ENCODE measurements around the gene BRICD5. TPM values are rescaled to one million over a fixed set of nuclear protein-coding genes. Genes with fewer than 3 reads are reported as not detected.

BRICD5 gene
- total and polyA plus RNA-seq, 2 of the 4 experiments (the other 2 are of a cell fraction): 0.18 to 0.94 TPM

- WGBS, 2 experiments (ENCODE audit: extremely low coverage in 2 of 2, insufficient read length in 1 of 2): 87% methylated on average over 3 of the region's 8 CpGs; no CpG with 5 or more reads in 1 of the 2 experiments
- H3K79me1 ChIP-seq (ENCODE audit: low read depth in 1 of 2, low read length in 2 of 2): no peaks in the 10 kb centered on the region
- H4K20me1 ChIP-seq (ENCODE audit: insufficient read depth, low read length): no peaks in the 10 kb centered on the region
- no peak overlapping the region for H2AFZ ChIP-seq (replicated peaks; ENCODE audit: low read length, poor library complexity)
- H3K56ac ChIP-seq (ENCODE audit: extremely low read depth, insufficient read depth, low read length): no peak overlapping the region
- BruUV-seq (replicated peaks): no TSS peak
- intact Hi-C loops (cut with micrococcal nuclease) (no loop called here), dilution Hi-C loops (cut with HindIII; ENCODE audit: low sequenced_read_pairs, unreplicated experiment) (no loop called here), in situ Hi-C loops (cut with MboI; ENCODE audit: low sequenced_read_pairs) (no loop called here)
- H2BK20ac ChIP-seq (ENCODE audit: low read depth, low read length): no peak overlapping the region
- H2BK5ac ChIP-seq (ENCODE audit: low read depth, low read length, poor library complexity, severe bottlenecking): no peak overlapping the region
- TF ChIP-seq CEBPB (IDR thresholded peaks at IDR 0.05; ENCODE audit: low read depth, low read length) (no peak), CHD1 (IDR thresholded peaks at IDR 0.05; ENCODE audit: low read depth, low read length) (no peak), MAZ (IDR thresholded peaks at IDR 0.05; ENCODE audit: borderline replicate concordance, low read depth, low read length) (no peak), FOS (IDR thresholded peaks at IDR 0.05; ENCODE audit: low read depth, low read length) (no peak), BHLHE40 (IDR thresholded peaks at IDR 0.05; ENCODE audit: low read depth, low read length) (no peak), POLR2A (IDR thresholded peaks at IDR 0.05; ENCODE audit: low read depth, low read length) (no peak), USF2 (IDR thresholded peaks at IDR 0.05; ENCODE audit: low read depth, low read length) (no peak), NFE2L2 (IDR thresholded peaks at IDR 0.05; ENCODE audit: low read depth, low read length) (no peak), RAD21 (IDR thresholded peaks at IDR 0.05; ENCODE audit: low read length) (no peak), RFX5 (IDR thresholded peaks at IDR 0.05; ENCODE audit: low read depth, low read length) (no peak), SMC3 (IDR thresholded peaks at IDR 0.05; ENCODE audit: low read depth, low read length) (no peak), CTCF (conservative IDR thresholded peaks at IDR 0.05; ENCODE audit: low read depth, low read length) (no peak), MAFK (IDR thresholded peaks at IDR 0.05; ENCODE audit: low read depth, low read length) (no peak), RCOR1 (IDR thresholded peaks at IDR 0.05; ENCODE audit: insufficient replicate concordance, low read length) (no peak)
- H3K23ac ChIP-seq (ENCODE audit: low read depth, low read length): no peak overlapping the region
- no peak overlapping the region for H3K4me3 ChIP-seq (ENCODE audit: insufficient read depth, low read depth, low read length)
- H2AK5ac ChIP-seq (ENCODE audit: low read depth, low read length): no peak overlapping the region
- no peak overlapping the region for H3K4ac ChIP-seq (ENCODE audit: low read depth, low read length)
- H3K27me3 ChIP-seq (ENCODE audit: control insufficient read depth, insufficient read depth, low read length): peaks cover 1% of the 10 kb centered on the region
- ATAC-seq (ENCODE audit: low read depth) (no peak), DNase-seq (no peak)
- no peak overlapping the region for H3K27ac ChIP-seq (ENCODE audit: insufficient read depth, low read length)
- no peak overlapping the region for H2BK15ac ChIP-seq (ENCODE audit: low read depth, low read length)
- no peak overlapping the region for H3K14ac ChIP-seq (replicated peaks; ENCODE audit: low read depth, low read length)
- no peak overlapping the region for H3K18ac ChIP-seq (ENCODE audit: low read depth, low read length)
- H2BK120ac ChIP-seq (ENCODE audit: low read depth, low read length): no peak overlapping the region
- H4K5ac ChIP-seq (ENCODE audit: low read depth, low read length): no peak overlapping the region
- no peak overlapping the region for H3K4me2 ChIP-seq (ENCODE audit: low read depth, low read length)
- no peak overlapping the region for H4K91ac ChIP-seq (ENCODE audit: insufficient read depth, low read depth, low read length)
- peaks cover 3% of the 10 kb centered on the region; the same call in 1 of the 2 replicates for H3K9me1 ChIP-seq (ENCODE audit: insufficient read depth, low read length)
- H3K36me3 ChIP-seq (ENCODE audit: control insufficient read depth, insufficient read depth, low read length): no peaks in the 10 kb centered on the region
- H3K9ac ChIP-seq (ENCODE audit: low read depth, low read length): no peak overlapping the region
- H3K9me3 ChIP-seq (ENCODE audit: control insufficient read depth, insufficient read depth, low read length): no peaks in the 10 kb centered on the region
- ChIA-PET POLR2A (ENCODE audit: unreplicated experiment) (no interaction called here), CTCF (no interaction called here)
- no peaks in the 10 kb centered on the region for H3K4me1 ChIP-seq (ENCODE audit: control insufficient read depth, insufficient read depth, low read length)
- no peak overlapping the region for H4K8ac ChIP-seq (ENCODE audit: low read depth in 2 of 2, low read length in 2 of 2)
- H2AK9ac ChIP-seq (replicated peaks; ENCODE audit: low read depth, low read length, poor library complexity): no peak overlapping the region
Measured at GRCh38 chr16:2188395-2188794, 22.3 kb downstream of the BRICD5 start.

Data from IMR-90 (cell line).